PC-3 (cell line): ENCODE results near the gene SMARCD2. TPM values are rescaled to one million over a fixed set of nuclear protein-coding genes. Genes with fewer than 3 reads are reported as not detected.

Source experiments
- ATAC-seq: fragments of 200-7000 bp; cut with Tn5 transposase; 2 replicates; pipeline ENCODE4 v1.9.1; 2020; ENCODE audit warnings: mild to moderate bottlenecking, moderate library complexity
- BruUV-seq: library from RNA; stranded (reverse); fragments of 400-500 nt; replicated peaks from 2 replicates; lab custom pipeline; 2021; lab: Mats Ljungman, UMichigan
- CTCF ChIA-PET: fragments of 300-600 bp; sonication (Branson Sonifier 250); formaldehyde crosslinking; loops from one replicate; lab custom pipeline; 2022; ENCODE audit warnings: antibody characterized with exemption; lab: Charles Lee
- POLR2A ChIA-PET: fragments of 300-600 bp; sonication (Branson Sonifier 250); formaldehyde crosslinking; loops from one replicate; lab custom pipeline; 2022; ENCODE audit warnings: antibody characterized with exemption; ENCODE audit not compliant: unreplicated experiment; lab: Charles Lee
- DNase-seq: peaks from one replicate; pipeline ENCODE4 v3.0.0-alpha.2; 2015
- H2AFZ ChIP-seq: fragments of 300-600 bp; sonication (generic); 2 replicates; pipeline ENCODE4 v1.6.0; 2016; ENCODE audit warnings: antibody characterized with exemption, low read length
- H3F3A ChIP-seq: fragments of 300-600 bp; sonication (generic); one replicate; pipeline ENCODE4 v1.6.0; 2017; ENCODE audit warnings: antibody characterized with exemption, low read length, control low read depth, mild to moderate bottlenecking; ENCODE audit not compliant: unreplicated experiment
- H3K27ac ChIP-seq: fragments of 300-600 bp; sonication (generic); 2 replicates; pipeline ENCODE4 v1.5.1; 2016; ENCODE audit warnings: mild to moderate bottlenecking, low read length
- H3K27me3 ChIP-seq: fragments of 300-600 bp; sonication (generic); 2 replicates; pipeline ENCODE4 v1.6.1; 2016; ENCODE audit warnings: low read length, mixed read lengths
- H3K36me3 ChIP-seq: fragments of 300-600 bp; sonication (generic); 2 replicates; pipeline ENCODE4 v1.6.1; 2016; ENCODE audit warnings: low read depth, mixed run types, low read length, mixed read lengths
- H3K4me1 ChIP-seq: fragments of 300-600 bp; sonication (generic); 2 replicates; pipeline ENCODE4 v1.5.1; 2016; ENCODE audit warnings: low read length; ENCODE audit not compliant: insufficient read depth
- H3K4me2 ChIP-seq: fragments of 300-600 bp; sonication (generic); 2 replicates; pipeline ENCODE4 v1.6.0; 2016; ENCODE audit warnings: low read length
- H3K4me3 ChIP-seq: fragments of 300-600 bp; sonication (generic); 2 replicates; pipeline ENCODE4 v1.5.1; 2016; ENCODE audit warnings: mild to moderate bottlenecking, low read length, mixed read lengths
- H3K79me2 ChIP-seq: fragments of 300-600 bp; sonication (generic); 2 replicates; pipeline ENCODE4 v1.6.1; 2017; ENCODE audit warnings: low read length, mixed read lengths
- H3K9ac ChIP-seq: fragments of 300-600 bp; sonication (generic); 2 replicates; pipeline ENCODE4 v1.6.0; 2016; ENCODE audit warnings: mild to moderate bottlenecking, low read length
- H3K9me2 ChIP-seq: fragments of 300-600 bp; sonication (generic); replicated peaks from 2 replicates; pipeline ENCODE4 v1.6.1; 2016; ENCODE audit warnings: mixed run types, low read length, mixed read lengths
- H3K9me3 ChIP-seq: fragments of 300-600 bp; sonication (generic); 2 replicates; pipeline ENCODE4 v1.6.1; 2016; ENCODE audit warnings: low read length, mixed read lengths
- H4K20me1 ChIP-seq: fragments of 300-600 bp; sonication (generic); 2 replicates; pipeline ENCODE4 v1.6.1; 2016; ENCODE audit warnings: low read length, mixed read lengths
- EZH2 ChIP-seq: fragments of 300-600 bp; sonication (generic); IDR thresholded peaks from one replicate; pipeline ENCODE4 v1.6.1; 2017; ENCODE audit warnings: antibody characterized with exemption, mild to moderate bottlenecking, low read length; ENCODE audit not compliant: unreplicated experiment
- EZH2phosphoT487 ChIP-seq: fragments of 300-600 bp; sonication (generic); IDR thresholded peaks from 2 replicates; pipeline ENCODE4 v1.6.1; 2018; ENCODE audit warnings: mild to moderate bottlenecking, antibody characterized with exemption, low read length, borderline replicate concordance
- intact Hi-C: fragments of 100-400 bp; cut with micrococcal nuclease; formaldehyde crosslinking; loops from 2 replicates; pipeline ENCODE4 v1.9.0; 2023
- total RNA-seq: library from RNA; depleted of rRNA; stranded (reverse); fragments of >200 nt; gene quantifications from 2 replicates; pipeline ENCODE4 v1.2.3, GENCODE V29; 2014
- TF ChIP-seq, protein P1 (sequence below): fragments of 300-600 bp; sonication (generic); conservative IDR thresholded peaks from 2 replicates; pipeline ENCODE4 v1.5.1; 2017; ENCODE audit warnings: antibody characterized with exemption, low read depth, mild to moderate bottlenecking, low read length

The SMARCD2 gene
- total RNA-seq, 1 experiment from 2014 or later = 152 TPM

DNA sequence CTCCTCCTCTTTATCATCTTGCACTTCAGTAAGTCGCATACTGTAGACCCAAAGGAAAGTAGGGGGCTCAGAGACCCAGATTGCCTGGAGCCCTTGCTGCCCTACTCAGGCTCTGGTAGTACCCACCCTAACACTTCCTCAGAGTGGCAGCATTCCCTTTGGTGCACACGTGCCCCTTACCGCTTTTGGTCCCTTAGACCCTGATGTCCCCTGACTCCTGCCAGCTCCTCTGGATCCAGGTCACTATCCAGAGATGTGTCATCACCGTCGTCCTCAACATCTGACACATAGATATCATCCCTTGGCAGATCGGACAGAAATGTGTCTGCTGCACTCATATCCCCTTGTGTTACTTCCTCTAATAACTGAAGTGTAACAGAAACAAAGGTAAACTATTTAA, 20.7 kb downstream of the SMARCD2 start:
- TF ChIP-seq EZH2 (no peak), EZH2phosphoT487 (no peak)
- TF ChIP-seq, protein P1, sequence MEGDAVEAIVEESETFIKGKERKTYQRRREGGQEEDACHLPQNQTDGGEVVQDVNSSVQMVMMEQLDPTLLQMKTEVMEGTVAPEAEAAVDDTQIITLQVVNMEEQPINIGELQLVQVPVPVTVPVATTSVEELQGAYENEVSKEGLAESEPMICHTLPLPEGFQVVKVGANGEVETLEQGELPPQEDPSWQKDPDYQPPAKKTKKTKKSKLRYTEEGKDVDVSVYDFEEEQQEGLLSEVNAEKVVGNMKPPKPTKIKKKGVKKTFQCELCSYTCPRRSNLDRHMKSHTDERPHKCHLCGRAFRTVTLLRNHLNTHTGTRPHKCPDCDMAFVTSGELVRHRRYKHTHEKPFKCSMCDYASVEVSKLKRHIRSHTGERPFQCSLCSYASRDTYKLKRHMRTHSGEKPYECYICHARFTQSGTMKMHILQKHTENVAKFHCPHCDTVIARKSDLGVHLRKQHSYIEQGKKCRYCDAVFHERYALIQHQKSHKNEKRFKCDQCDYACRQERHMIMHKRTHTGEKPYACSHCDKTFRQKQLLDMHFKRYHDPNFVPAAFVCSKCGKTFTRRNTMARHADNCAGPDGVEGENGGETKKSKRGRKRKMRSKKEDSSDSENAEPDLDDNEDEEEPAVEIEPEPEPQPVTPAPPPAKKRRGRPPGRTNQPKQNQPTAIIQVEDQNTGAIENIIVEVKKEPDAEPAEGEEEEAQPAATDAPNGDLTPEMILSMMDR = no peak
- ATAC-seq (no peak), DNase-seq (no peak)
- H3K4me3 ChIP-seq = no peak overlapping the region
- peaks cover 6% of the 10 kb centered on the region for H3F3A ChIP-seq
- intact Hi-C loops = no loop called here
- H3K27me3 ChIP-seq = no peaks in the 10 kb centered on the region
- CTCF ChIA-PET = no interaction called here
- H3K36me3 ChIP-seq = peaks cover 83% of the 10 kb centered on the region
- no peak overlapping the region for H3K27ac ChIP-seq
- H3K4me2 ChIP-seq = no peak overlapping the region
- H2AFZ ChIP-seq = no peak overlapping the region
- H3K9me2 ChIP-seq = no peaks in the 10 kb centered on the region
- 0 out of 2 replicates have a peak, but pooled peaks cover 16% of the 10 kb centered on the region for H4K20me1 ChIP-seq
- H3K9ac ChIP-seq = no peak overlapping the region
- POLR2A ChIA-PET = no interaction called here
- peaks cover 9% of the 10 kb centered on the region for H3K4me1 ChIP-seq
- H3K79me2 ChIP-seq = peaks cover 39% of the 10 kb centered on the region
- H3K9me3 ChIP-seq = no peaks in the 10 kb centered on the region
- no TSS peak for BruUV-seq

DNA sequence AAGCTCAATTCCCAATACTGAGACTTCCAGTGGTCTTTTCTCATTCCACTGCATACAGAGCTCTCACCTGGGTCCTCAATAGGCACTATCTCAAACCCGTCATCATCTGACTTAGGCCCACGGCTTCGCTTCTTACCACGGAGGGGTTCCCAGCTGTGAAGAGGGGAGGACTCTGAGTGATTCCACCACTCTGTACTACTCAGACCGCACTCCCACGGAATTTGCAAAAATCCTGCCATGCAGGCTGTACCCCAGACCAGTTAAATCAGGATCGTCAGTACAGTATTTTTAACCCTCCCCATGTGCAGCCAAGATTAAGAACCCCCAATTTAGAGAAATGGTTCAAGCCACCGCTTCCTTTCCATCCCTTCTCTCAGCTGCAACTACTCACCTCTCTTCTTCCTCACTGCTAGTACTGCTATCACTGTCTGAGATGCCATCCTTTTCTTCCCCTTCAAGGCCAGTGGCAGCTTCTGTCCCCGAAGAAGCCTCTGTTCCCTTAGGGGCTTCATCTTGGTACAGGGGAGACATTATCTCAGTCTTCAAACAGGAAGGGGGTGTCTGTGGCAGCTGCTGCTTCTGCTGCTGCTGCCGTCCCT, 21.4 kb downstream of the SMARCD2 start:
- no TSS peak for BruUV-seq
- H3K9me2 ChIP-seq = no peaks in the 10 kb centered on the region
- H3K4me3 ChIP-seq = no peak overlapping the region
- H3K27me3 ChIP-seq = no peaks in the 10 kb centered on the region
- H3K4me1 ChIP-seq = peaks cover 9% of the 10 kb centered on the region
- H2AFZ ChIP-seq = no peak overlapping the region
- DNase-seq = no peak
- intact Hi-C loops = no loop called here
- ATAC-seq = no peak
- no peaks in the 10 kb centered on the region for H3K9me3 ChIP-seq
- H3K36me3 ChIP-seq = peaks cover 91% of the 10 kb centered on the region
- peaks cover 12% of the 10 kb centered on the region for H3F3A ChIP-seq
- peaks cover 32% of the 10 kb centered on the region for H3K79me2 ChIP-seq
- H3K9ac ChIP-seq = no peak overlapping the region
- TF ChIP-seq EZH2 (no peak), EZH2phosphoT487 (no peak)
- TF ChIP-seq, protein P1 = no peak
- 0 out of 2 replicates have a peak, but pooled peaks cover 14% of the 10 kb centered on the region for H4K20me1 ChIP-seq
- no peak overlapping the region for H3K4me2 ChIP-seq
- ChIA-PET POLR2A (no interaction called here), CTCF (no interaction called here)
- no peak overlapping the region for H3K27ac ChIP-seq
